VCaP (cell line): ENCODE data around the gene CEP44.

Experiments used
- H3K27ac ChIP-seq: fragments of 450-650 bp; 2 replicates; pipeline ENCODE4 v1.5.1; 2017
- TF ChIP-seq, protein P1 (sequence below): fragments of 450-650 bp; conservative IDR thresholded peaks from 2 replicates; pipeline ENCODE4 v1.5.1; 2017; ENCODE audit warnings: mild to moderate bottlenecking, moderate library complexity

The CEP44 gene

DNA sequence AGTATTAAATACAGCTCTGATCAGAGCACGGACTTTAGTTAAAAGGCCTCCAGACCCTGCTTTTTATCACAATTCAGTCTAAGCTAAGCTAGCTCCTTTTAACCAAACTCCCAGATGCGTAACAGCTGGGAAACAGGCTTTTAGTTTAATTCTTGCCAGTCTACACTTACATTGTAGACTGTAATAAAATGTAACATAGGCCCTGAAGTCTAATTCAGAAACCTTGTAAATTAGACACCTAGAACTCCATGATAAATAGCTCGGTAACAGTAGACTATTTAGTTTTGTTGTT is 20.3 kb upstream of the CEP44 start:
- H3K27ac ChIP-seq: no peak overlapping the region
- TF ChIP-seq, protein P1, sequence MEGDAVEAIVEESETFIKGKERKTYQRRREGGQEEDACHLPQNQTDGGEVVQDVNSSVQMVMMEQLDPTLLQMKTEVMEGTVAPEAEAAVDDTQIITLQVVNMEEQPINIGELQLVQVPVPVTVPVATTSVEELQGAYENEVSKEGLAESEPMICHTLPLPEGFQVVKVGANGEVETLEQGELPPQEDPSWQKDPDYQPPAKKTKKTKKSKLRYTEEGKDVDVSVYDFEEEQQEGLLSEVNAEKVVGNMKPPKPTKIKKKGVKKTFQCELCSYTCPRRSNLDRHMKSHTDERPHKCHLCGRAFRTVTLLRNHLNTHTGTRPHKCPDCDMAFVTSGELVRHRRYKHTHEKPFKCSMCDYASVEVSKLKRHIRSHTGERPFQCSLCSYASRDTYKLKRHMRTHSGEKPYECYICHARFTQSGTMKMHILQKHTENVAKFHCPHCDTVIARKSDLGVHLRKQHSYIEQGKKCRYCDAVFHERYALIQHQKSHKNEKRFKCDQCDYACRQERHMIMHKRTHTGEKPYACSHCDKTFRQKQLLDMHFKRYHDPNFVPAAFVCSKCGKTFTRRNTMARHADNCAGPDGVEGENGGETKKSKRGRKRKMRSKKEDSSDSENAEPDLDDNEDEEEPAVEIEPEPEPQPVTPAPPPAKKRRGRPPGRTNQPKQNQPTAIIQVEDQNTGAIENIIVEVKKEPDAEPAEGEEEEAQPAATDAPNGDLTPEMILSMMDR: no peak

DNA sequence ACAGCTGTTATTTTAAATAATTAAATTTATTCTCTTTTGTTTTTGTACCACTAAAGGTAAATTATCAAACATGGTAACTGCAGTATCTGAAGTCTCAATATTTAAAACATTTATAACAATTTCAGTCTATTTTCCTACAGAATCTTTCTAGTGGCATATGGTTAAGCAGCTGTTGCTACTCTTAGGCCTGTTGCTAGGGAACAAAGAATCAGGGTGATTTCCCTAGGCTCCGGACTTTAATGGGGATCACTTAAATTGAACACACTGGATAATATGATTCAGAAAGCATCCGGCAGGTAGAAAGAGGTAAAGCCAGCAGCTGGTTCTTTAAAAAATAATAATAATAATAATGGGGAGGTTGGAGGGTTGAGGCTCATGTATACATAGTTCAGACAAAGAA is 17.8 kb upstream of the CEP44 start:
- no peak overlapping the region for H3K27ac ChIP-seq
- TF ChIP-seq, protein P1: no peak

DNA sequence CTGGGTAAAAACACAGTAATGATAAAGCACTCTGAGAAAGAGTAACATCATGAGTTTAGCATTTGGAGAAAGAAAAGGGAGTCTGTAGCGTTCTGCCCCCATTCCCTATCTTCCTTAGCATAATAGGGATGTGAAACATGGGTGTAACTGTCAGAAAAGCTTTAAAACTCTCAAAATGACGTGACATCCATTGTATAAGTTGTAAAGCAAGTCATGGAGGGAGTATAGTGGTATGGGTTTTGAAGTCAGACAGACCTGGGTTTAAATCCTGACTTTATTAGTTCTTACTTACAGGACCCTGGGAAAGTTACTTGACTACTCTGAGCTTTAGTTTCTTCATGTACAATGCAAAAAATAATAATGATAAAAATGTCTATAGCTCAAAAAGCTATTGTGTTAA is 17.3 kb upstream of the CEP44 start:
- TF ChIP-seq, protein P1: no peak
- H3K27ac ChIP-seq: no peak overlapping the region

DNA sequence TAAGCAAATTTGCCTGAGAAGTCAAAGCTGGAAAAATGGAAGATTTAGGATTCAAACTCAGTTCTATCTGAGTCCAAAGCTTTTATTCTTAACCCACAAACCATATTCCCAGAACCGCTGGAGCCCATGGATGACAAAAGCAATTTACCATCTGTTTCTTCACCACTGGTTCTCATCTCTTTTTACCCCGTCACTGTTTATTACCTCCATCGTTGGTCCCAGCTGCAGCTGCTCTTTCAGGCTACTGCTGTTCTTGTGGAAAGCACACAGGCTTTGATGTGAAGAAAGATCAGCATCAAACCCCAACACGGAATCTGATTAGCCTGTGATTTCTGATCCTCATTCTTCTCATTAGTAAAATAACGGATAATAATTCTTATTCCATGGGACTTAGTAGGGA is 9.8 kb upstream of the CEP44 start:
- H3K27ac ChIP-seq: no peak overlapping the region
- TF ChIP-seq, protein P1: no peak

DNA sequence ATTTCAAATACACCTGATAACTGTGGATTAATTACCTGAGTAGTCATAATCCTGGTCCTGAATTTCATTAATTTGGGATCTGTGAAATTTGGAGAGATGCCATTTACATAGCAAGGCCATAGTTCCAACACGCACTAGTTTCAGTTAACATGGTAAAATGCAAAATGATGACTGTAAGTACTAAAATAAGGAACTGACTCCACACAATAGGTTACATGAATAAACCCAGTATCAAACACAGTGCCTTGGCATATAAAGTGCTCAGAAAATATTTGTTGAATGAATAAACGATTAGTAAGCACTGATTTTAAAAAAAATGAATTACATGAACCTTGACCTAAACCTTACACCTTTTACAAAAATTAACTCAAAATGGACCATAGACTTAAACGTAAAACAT is 9.3 kb upstream of the CEP44 start:
- TF ChIP-seq, protein P1: no peak
- H3K27ac ChIP-seq: no peak overlapping the region

DNA sequence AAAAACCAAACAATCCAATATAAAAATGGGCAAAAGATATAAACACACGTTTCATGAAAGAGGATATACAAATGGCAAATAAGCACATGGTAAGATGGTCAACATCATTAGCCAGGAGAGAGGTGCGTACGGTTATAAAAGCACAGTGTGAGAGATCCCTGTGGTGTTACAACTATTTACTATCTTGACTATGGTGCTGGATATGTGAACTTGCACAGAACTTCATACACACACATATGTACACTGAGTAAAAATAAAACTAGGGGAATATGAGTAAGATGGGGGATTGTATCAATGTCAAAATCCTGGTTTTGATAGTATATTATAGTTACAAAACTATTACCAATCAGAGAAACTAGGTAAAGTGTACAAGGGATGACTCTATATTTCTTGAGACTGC is 8.6 kb upstream of the CEP44 start:
- TF ChIP-seq, protein P1: no peak
- H3K27ac ChIP-seq: no peak overlapping the region

DNA sequence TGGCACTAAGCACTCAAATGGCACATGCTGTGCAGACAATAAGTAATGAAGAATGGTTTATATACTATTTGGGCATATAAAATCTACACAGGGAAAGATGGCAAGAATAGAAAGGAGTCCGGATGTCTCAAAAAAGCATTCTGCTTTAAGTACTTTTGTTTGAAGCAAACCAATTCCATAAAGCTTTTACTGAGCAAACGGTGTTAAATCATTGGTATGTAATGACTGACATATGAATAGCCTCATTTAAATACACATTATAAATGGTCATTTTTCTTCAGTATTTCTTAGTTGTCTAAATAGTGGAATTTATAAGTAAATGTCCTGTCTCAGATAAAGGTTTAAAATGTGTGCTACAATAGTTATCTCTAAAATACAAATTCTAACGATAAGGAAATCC is 6.3 kb upstream of the CEP44 start:
- H3K27ac ChIP-seq: no peak overlapping the region
- TF ChIP-seq, protein P1: no peak

DNA sequence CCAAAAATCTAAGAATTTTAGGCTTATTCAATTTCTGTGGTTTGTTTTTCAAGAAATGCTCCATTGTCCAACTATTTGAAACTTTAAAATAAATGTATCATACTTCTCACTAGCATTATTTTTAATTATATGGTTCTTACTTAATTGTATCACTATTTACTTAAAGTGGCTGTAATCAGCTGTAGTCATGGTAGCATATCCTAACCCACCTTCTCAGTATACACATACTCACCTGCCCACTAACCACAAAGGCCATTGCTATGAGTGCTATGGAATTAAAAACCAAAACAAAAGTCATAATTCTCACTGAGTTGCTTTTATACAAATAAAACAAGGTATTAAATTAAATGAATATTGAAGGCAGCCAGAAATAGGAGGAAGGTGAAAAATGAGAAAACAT is 5.2 kb upstream of the CEP44 start:
- no peak overlapping the region for H3K27ac ChIP-seq
- TF ChIP-seq, protein P1: no peak
